CD4-positive, alpha-beta memory T cell (primary cell): Measurements from ENCODE around the gene TCF12. TPM values are rescaled to one million over a fixed set of nuclear protein-coding genes. Genes with fewer than 3 reads are reported as not detected.

Experiments used
- CTCF ChIA-PET: fragments of 350-600 bp; sonication (Branson Sonifier 250); formaldehyde crosslinking; loops from one replicate; lab custom pipeline; 2021; ENCODE audit warnings: inconsistent platforms; ENCODE audit not compliant: partially characterized antibody; lab: Charles Lee
- POLR2A ChIA-PET: fragments of 350-600 bp; sonication (Branson Sonifier 250); formaldehyde crosslinking; loops from one replicate; lab custom pipeline; 2021; ENCODE audit not compliant: partially characterized antibody; lab: Charles Lee
- DNase-seq, 5 donors: peaks; one replicate each; pipeline versions ENCODE4 v3.0.0 to v3.0.0-alpha.2; 2020 to 2022; ENCODE audit warnings: mixed read lengths in 1 of 5
- H3K27ac ChIP-seq: one replicate; pipeline ENCODE4 v1.7.0; 2013; ENCODE audit warnings: low read depth, low read length
- H3K27me3 ChIP-seq: 2 replicates; pipeline ENCODE4 v1.7.0; 2013; ENCODE audit warnings: mild to moderate bottlenecking, low read length, moderate library complexity; ENCODE audit not compliant: insufficient read depth
- H3K36me3 ChIP-seq: 2 replicates; pipeline ENCODE4 v1.7.0; 2013; ENCODE audit warnings: mild to moderate bottlenecking, low read length, moderate library complexity; ENCODE audit not compliant: insufficient read depth
- H3K4me1 ChIP-seq: 2 replicates; pipeline ENCODE4 v1.7.0; 2013; ENCODE audit warnings: mild to moderate bottlenecking, low read length, moderate library complexity; ENCODE audit not compliant: insufficient read depth
- H3K4me3 ChIP-seq, 2 donors: one replicate each; pipeline ENCODE4 v1.7.0; 2013; ENCODE audit warnings: low read length in 2 of 2, mild to moderate bottlenecking in 1 of 2
- H3K9me3 ChIP-seq, 2 donors: one replicate each; pipeline ENCODE4 v1.7.0; 2013; ENCODE audit warnings: low read length in 2 of 2, control low read depth in 1 of 2; ENCODE audit not compliant: control insufficient read depth in 1 of 2
- H3K27ac Mint-ChIP-seq, 7 donors: one replicate each; pipeline ENCODE4 v1.8.0; 2020 to 2021; ENCODE audit warnings: mixed read lengths in 7 of 7, mild to moderate bottlenecking in 6 of 7, inconsistent platforms in 3 of 7, moderate library complexity in 3 of 7
- H3K27me3 Mint-ChIP-seq, 2 donors: one replicate each; pipeline ENCODE4 v1.8.0; 2020 to 2021; ENCODE audit warnings: mixed read lengths in 2 of 2
- H3K36me3 Mint-ChIP-seq, 2 donors: one replicate each; pipeline ENCODE4 v1.8.0; 2020 to 2021; ENCODE audit warnings: mixed read lengths in 2 of 2, inconsistent platforms in 1 of 2, mild to moderate bottlenecking in 1 of 2
- H3K4me1 Mint-ChIP-seq, 4 donors: one replicate each; pipeline ENCODE4 v1.8.0; 2020 to 2021; ENCODE audit warnings: mixed read lengths in 4 of 4, mild to moderate bottlenecking in 1 of 4
- H3K4me3 Mint-ChIP-seq, 8 donors: one replicate each; pipeline ENCODE4 v1.8.0; 2020 to 2021; ENCODE audit warnings: mixed read lengths in 8 of 8, mild to moderate bottlenecking in 7 of 8, moderate library complexity in 6 of 8, inconsistent platforms in 3 of 8
- H3K9me3 Mint-ChIP-seq, 8 donors: one replicate each; pipeline ENCODE4 v1.8.0; 2020 to 2021; ENCODE audit warnings: mixed read lengths in 8 of 8, mild to moderate bottlenecking in 5 of 8, inconsistent platforms in 3 of 8, moderate library complexity in 1 of 8
- intact Hi-C: fragments of 100-400 bp; cut with micrococcal nuclease; formaldehyde crosslinking; loops from one replicate; pipeline ENCODE4 v1.15.1; 2023
- polyA plus RNA-seq, 2 donors: library from polyadenylated mRNA; unstranded; fragments of 300-500 nt; fragmentation: Illumina TruSeq; gene quantifications; one replicate each; pipeline ENCODE4 v1.2.3, GENCODE V29; 2021
- total RNA-seq, 2 experiments: library from RNA; stranded (reverse); gene quantifications; one replicate each; pipeline ENCODE4 v1.2.3, GENCODE V29; 2021

TCF12 gene
- total and polyA plus RNA-seq, 4 experiments from 2014 or later: 36.5 to 86.5 (median 68.4) TPM

DNA sequence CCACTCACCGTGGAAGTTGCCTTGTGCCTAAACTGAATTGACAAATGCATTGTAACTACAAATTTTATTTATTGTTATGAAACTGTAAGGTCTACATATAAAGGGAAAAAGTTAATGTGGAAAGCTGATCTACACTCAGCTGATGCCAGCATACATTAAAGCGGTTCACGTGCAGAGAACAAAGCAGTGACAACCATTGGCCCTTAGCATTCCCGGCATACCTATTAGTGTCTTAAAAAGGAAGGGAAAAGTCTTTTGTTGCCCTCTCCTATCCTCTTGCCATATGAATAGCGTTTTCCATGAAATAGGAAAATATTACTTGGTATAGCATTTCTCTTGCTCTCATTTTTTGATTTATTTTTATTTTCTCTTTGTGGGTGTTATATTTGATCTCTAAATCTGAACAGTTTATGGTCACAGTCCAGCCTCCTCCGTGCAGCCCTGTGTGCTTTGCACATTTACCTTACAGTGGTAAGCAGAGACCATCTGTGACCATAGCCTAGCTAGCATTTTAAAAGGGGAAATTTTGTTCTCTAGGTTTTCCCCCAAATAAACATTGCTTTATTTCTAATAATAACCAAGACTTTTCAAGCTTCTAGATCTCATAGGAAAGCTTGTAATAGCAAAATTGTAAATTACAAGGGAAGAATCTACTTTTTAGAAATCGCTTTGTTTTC, 368.1 kb downstream of the TCF12 start:
- peaks cover 76 to 82% of the 10 kb centered on the region in 2 donors for H3K36me3 Mint-ChIP-seq
- no peak overlapping the region for H3K27ac Mint-ChIP-seq
- H3K9me3 Mint-ChIP-seq: peaks cover 0 to 13% (median 3%) of the 10 kb centered on the region in 8 donors
- no peaks in the 10 kb centered on the region for H3K27me3 Mint-ChIP-seq
- DNase-seq: no peak
- Histone ChIP-seq H3K4me3 (no peak overlapping the region), H3K27ac (no peak overlapping the region), H3K9me3 (no peaks in the 10 kb centered on the region), H3K4me1 (no peaks in the 10 kb centered on the region), H3K27me3 (no peaks in the 10 kb centered on the region), H3K36me3 (peaks cover 6% of the 10 kb centered on the region)
- ChIA-PET CTCF (interaction anchor here (0.6 to 1.9 kb wide), 2 partner anchors 14 to 20 kb away, joined by 3 to 6 read pairs; no protein-coding TSS in a partner anchor), POLR2A (no interaction called here)
- intact Hi-C loops: no loop called here
- H3K4me1 Mint-ChIP-seq: peaks cover 0 to 3% (median 0%) of the 10 kb centered on the region in 4 donors
- H3K4me3 Mint-ChIP-seq: no peak overlapping the region

DNA sequence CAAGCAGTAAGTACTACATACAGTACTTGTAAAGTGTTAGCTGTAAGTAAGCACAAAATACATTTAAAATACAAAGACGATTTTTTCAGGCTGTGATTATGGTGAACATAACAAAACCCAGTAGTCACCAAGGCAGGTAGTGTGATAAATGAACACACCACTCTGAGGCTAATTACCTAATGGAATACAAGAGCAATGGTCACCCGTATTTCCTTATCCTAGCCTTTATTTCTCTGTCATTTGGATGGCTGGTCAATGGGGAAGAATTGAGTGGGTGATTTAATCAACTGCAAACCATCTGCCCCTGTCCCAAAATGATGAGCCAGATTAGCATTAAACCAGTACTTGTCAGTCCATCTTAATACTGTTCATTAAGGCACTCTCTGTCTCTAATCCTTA, 368.7 kb downstream of the TCF12 start:
- POLR2A ChIA-PET: no interaction called here
- Mint-ChIP-seq H3K27ac (no peak overlapping the region), H3K4me1 (peaks cover 0 to 3% (median 0%) of the 10 kb centered on the region in 4 donors), H3K9me3 (peaks cover 0 to 13% (median 3%) of the 10 kb centered on the region in 8 donors), H3K27me3 (no peaks in the 10 kb centered on the region), H3K4me3 (no peak overlapping the region), H3K36me3 (peaks cover 77 to 85% of the 10 kb centered on the region in 2 donors)
- no peaks in the 10 kb centered on the region for H3K4me1 ChIP-seq
- peaks cover 6% of the 10 kb centered on the region for H3K36me3 ChIP-seq
- no peak overlapping the region for H3K4me3 ChIP-seq
- H3K27me3 ChIP-seq: no peaks in the 10 kb centered on the region
- CTCF ChIA-PET: interaction anchor here (0.6 kb wide), 1 partner anchor 13 kb away, joined by 3 read pairs; no protein-coding TSS in a partner anchor
- DNase-seq: no peak
- no peak overlapping the region for H3K27ac ChIP-seq
- no peaks in the 10 kb centered on the region for H3K9me3 ChIP-seq
- intact Hi-C loops: no loop called here

- no peaks in the 10 kb centered on the region for H3K27me3 Mint-ChIP-seq
- H3K27ac Mint-ChIP-seq: no peak overlapping the region
- peaks cover 0 to 3% (median 0%) of the 10 kb centered on the region in 4 donors for H3K4me1 Mint-ChIP-seq
- H3K4me3 Mint-ChIP-seq: no peak overlapping the region
- ChIA-PET CTCF (interaction anchor here (1.0 to 1.1 kb wide), 2 partner anchors 12 to 18 kb away, joined by 3 read pairs; no protein-coding TSS in a partner anchor), POLR2A (no interaction called here)
- Histone ChIP-seq H3K4me3 (no peak overlapping the region), H3K27ac (no peak overlapping the region), H3K9me3 (no peaks in the 10 kb centered on the region), H3K4me1 (no peaks in the 10 kb centered on the region), H3K27me3 (no peaks in the 10 kb centered on the region), H3K36me3 (peaks cover 6% of the 10 kb centered on the region)
- H3K36me3 Mint-ChIP-seq: peaks cover 62 to 73% of the 10 kb centered on the region in 2 donors
- peaks cover 0 to 18% (median 3%) of the 10 kb centered on the region in 8 donors for H3K9me3 Mint-ChIP-seq
- intact Hi-C loops: no loop called here
- DNase-seq: no peak
These were observed 370.6 kb downstream of the TCF12 start for GRCh38 chr15:57288926-57289580.

GRCh38 chr15:57290187-57290586, 371.7 kb downstream of the TCF12 start:
- DNase-seq: no peak
- H3K27ac Mint-ChIP-seq: no peak overlapping the region
- H3K36me3 ChIP-seq: peaks cover 6% of the 10 kb centered on the region
- H3K4me3 Mint-ChIP-seq: no peak overlapping the region
- H3K27ac ChIP-seq: no peak overlapping the region
- no peaks in the 10 kb centered on the region for H3K27me3 ChIP-seq
- no peaks in the 10 kb centered on the region for H3K27me3 Mint-ChIP-seq
- H3K4me1 ChIP-seq: no peaks in the 10 kb centered on the region
- no peak overlapping the region for H3K4me3 ChIP-seq
- intact Hi-C loops: no loop called here
- ChIA-PET CTCF (interaction anchor here (2.0 kb wide), 1 partner anchor 16 kb away, joined by 6 read pairs; no protein-coding TSS in a partner anchor), POLR2A (no interaction called here)
- H3K36me3 Mint-ChIP-seq: peaks cover 53 to 65% of the 10 kb centered on the region in 2 donors
- no peaks in the 10 kb centered on the region for H3K9me3 ChIP-seq
- H3K9me3 Mint-ChIP-seq: peaks cover 0 to 18% (median 3%) of the 10 kb centered on the region in 8 donors
- H3K4me1 Mint-ChIP-seq: peaks cover 0 to 3% (median 0%) of the 10 kb centered on the region in 4 donors

GRCh38 chr15:57290826-57291225, 372.4 kb downstream of the TCF12 start:
- no peak overlapping the region for H3K27ac ChIP-seq
- H3K27me3 ChIP-seq: no peaks in the 10 kb centered on the region
- CTCF ChIA-PET: interaction anchor here (2.0 kb wide), 1 partner anchor 15 kb away, joined by 6 read pairs; no protein-coding TSS in a partner anchor
- Mint-ChIP-seq H3K27me3 (no peaks in the 10 kb centered on the region), H3K9me3 (peaks cover 0 to 18% (median 3%) of the 10 kb centered on the region in 8 donors), H3K36me3 (peaks cover 48 to 60% of the 10 kb centered on the region in 2 donors), H3K4me3 (no peak overlapping the region), H3K27ac (no peak overlapping the region), H3K4me1 (peaks cover 0 to 3% (median 0%) of the 10 kb centered on the region in 4 donors)
- intact Hi-C loops: no loop called here
- H3K4me3 ChIP-seq: no peak overlapping the region
- peaks cover 6% of the 10 kb centered on the region for H3K36me3 ChIP-seq
- POLR2A ChIA-PET: no interaction called here
- H3K4me1 ChIP-seq: no peaks in the 10 kb centered on the region
- H3K9me3 ChIP-seq: no peaks in the 10 kb centered on the region
- DNase-seq: no peak

DNA sequence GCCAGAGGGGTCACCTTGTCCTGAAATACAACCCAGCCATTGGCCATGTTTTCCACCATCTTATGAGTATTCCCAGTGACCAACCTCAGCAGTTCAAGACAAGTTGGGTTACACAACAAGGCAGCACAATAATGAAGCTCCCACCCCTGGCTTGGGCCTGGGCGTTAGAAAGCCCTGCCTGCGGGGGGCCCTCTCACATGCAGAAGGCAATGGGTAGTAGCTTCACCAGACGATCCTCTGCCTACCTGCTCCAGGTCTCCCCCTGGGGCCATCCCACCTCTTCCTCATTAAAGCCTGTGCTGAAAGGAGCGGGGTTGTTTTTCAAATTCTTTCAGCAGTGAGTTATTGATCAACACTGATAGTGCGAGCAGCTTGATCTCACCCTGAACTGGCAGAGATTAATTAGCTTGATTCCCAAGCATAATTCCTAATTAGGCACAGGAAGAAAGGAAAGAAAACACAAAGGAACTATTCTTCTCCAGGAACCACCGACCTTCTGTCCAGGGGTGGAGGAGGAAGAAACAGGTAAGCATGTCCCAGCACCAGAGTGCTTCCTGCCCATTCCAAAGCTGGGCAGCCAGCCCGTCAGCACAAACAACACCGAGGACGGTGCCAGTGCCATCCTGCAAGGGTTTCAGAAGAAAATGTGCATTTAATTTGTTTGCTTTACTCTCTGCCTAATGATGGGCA, 378.2 kb downstream of the TCF12 start:
- no peak overlapping the region for H3K27ac Mint-ChIP-seq

More for the DNA sequence above, 378.2 kb downstream of the TCF12 start:
- no peak for DNase-seq
- no peaks in the 10 kb centered on the region for H3K27me3 ChIP-seq
- H3K27ac ChIP-seq: no peak overlapping the region
- Mint-ChIP-seq H3K27me3 (no peaks in the 10 kb centered on the region), H3K4me3 (no peak overlapping the region), H3K36me3 (peaks cover 7 to 11% of the 10 kb centered on the region in 2 donors), H3K4me1 (peaks cover 0 to 7% (median 2%) of the 10 kb centered on the region in 4 donors), H3K9me3 (peaks cover 0 to 5% (median 0%) of the 10 kb centered on the region in 8 donors)
- no peak overlapping the region for H3K4me3 ChIP-seq
- no peaks in the 10 kb centered on the region for H3K36me3 ChIP-seq
- ChIA-PET POLR2A (no interaction called here), CTCF (interaction anchor here (1.6 kb wide), 1 partner anchor 10 kb away, joined by 9 read pairs; no protein-coding TSS in a partner anchor)
- no peaks in the 10 kb centered on the region for H3K4me1 ChIP-seq
- H3K9me3 ChIP-seq: no peaks in the 10 kb centered on the region
- intact Hi-C loops: no loop called here
